K562 (cell line): ENCODE results near the gene AKR1C4. TPM values are rescaled to one million over a fixed set of nuclear protein-coding genes. Genes with fewer than 3 reads are reported as not detected.

Source experiments
- ATAC-seq: fragments of 200-7000 bp; cut with Tn5 transposase; 3 replicates; pipeline ENCODE4 v1.9.1; 2020; ENCODE audit warnings: moderate library complexity
- BruUV-seq: library from RNA; stranded (reverse); fragments of 400-500 nt; replicated peaks from 2 replicates; lab custom pipeline; 2021; lab: Mats Ljungman, UMichigan
- CTCF ChIA-PET: fragments of 300-600 bp; formaldehyde crosslinking; extraction: SDS; loops from one replicate; lab custom pipeline; 2021; ENCODE audit warnings: low intra/inter-chr PET ratio; lab: Yijun Ruan, JAX
- POLR2A ChIA-PET: fragments of 300-600, 350-650 bp; sonication (Branson Sonifier 250); formaldehyde crosslinking; extraction: SDS; loops from one replicate; lab custom pipeline; 2021; ENCODE audit warnings: antibody characterized with exemption, inconsistent platforms; lab: Yijun Ruan, JAX
- DNase-seq, 4 experiments: peaks; one replicate each; pipeline versions ENCODE4 v3.0.0 to v3.0.0-alpha.2; 2011 to 2018; ENCODE audit warnings: low spot score in 3 of 4, mixed read lengths in 3 of 4; ENCODE audit errors: extremely low read depth in 1 of 4
- FAIRE-seq: peaks from 2 replicates; lab custom pipeline; 2011; peaks lifted over from hg19 to GRCh38; lab: Jason Lieb, UNC
- H2AFZ ChIP-seq: 2 replicates; pipeline ENCODE4 v1.6.0; 2011; ENCODE audit warnings: low read depth, low read length, control low read depth, inconsistent platforms
- H3K27ac ChIP-seq: fragments of 200-600 bp; 3 replicates; pipeline ENCODE4 v1.8.0; 2011; ENCODE audit warnings: low read depth, mild to moderate bottlenecking, control low read depth, inconsistent platforms, low read length, moderate library complexity, mixed read lengths; ENCODE audit errors: extremely low read depth
- H3K27me3 ChIP-seq, 2 experiments: fragments of 300-600 bp in 1 of 2; 2 replicates in 1 of 2; 3 replicates in 1 of 2; pipeline versions ENCODE4 v1.6.0 to v1.8.0; 2011; ENCODE audit warnings: inconsistent platforms in 2 of 2, low read length in 2 of 2, mild to moderate bottlenecking in 1 of 2, mixed read lengths in 1 of 2, moderate library complexity in 1 of 2; ENCODE audit not compliant: control insufficient read depth in 2 of 2, insufficient read depth in 2 of 2
- H3K36me3 ChIP-seq: fragments of 300-600 bp; 3 replicates; pipeline ENCODE4 v1.8.0; 2011; ENCODE audit warnings: mild to moderate bottlenecking, low read length, inconsistent platforms; ENCODE audit not compliant: control insufficient read depth, insufficient read depth
- H3K4me1 ChIP-seq, 2 experiments: fragments of 200-600 bp in 1 of 2; replicated peaks in 1 of 2; 2 replicates in 1 of 2; 3 replicates in 1 of 2; pipeline versions ENCODE4 v1.5.1 to v1.8.0; 2011; ENCODE audit warnings: inconsistent platforms in 2 of 2, low read length in 2 of 2, mild to moderate bottlenecking in 1 of 2, mixed read lengths in 1 of 2, moderate library complexity in 1 of 2; ENCODE audit not compliant: control insufficient read depth in 2 of 2, insufficient read depth in 2 of 2
- H3K4me2 ChIP-seq: 2 replicates; pipeline ENCODE4 v1.6.1; 2011; ENCODE audit warnings: low read length, control low read depth, inconsistent platforms, mixed read lengths; ENCODE audit not compliant: insufficient read depth
- H3K4me3 ChIP-seq: fragments of 200-600 bp; sonication (generic), shearing (Covaris generic); 2 replicates; pipeline ENCODE4 v1.5.1; 2016; ENCODE audit warnings: control low read depth, inconsistent platforms
- H3K79me2 ChIP-seq: fragments of 200-600 bp; 3 replicates; pipeline ENCODE4 v1.8.0; 2011; ENCODE audit warnings: low read length, inconsistent platforms; ENCODE audit not compliant: control insufficient read depth, insufficient read depth
- H3K9ac ChIP-seq, 2 experiments: 2 replicates each; pipeline versions ENCODE4 v1.6.0 to v1.6.1; 2011; ENCODE audit warnings: low read depth in 2 of 2, low read length in 2 of 2, control low read depth in 1 of 2, inconsistent platforms in 1 of 2, mild to moderate bottlenecking in 1 of 2, mixed read lengths in 1 of 2; ENCODE audit not compliant: insufficient read depth in 1 of 2
- H3K9me1 ChIP-seq: one replicate; pipeline ENCODE4 v1.6.0; 2011; ENCODE audit warnings: inconsistent platforms, mild to moderate bottlenecking, low read length, moderate library complexity; ENCODE audit not compliant: control insufficient read depth, insufficient read depth
- H3K9me3 ChIP-seq: replicated peaks from 2 replicates; pipeline ENCODE4 v1.5.1; 2011; ENCODE audit warnings: low read depth, low read length, inconsistent platforms; ENCODE audit not compliant: control insufficient read depth, insufficient read depth
- H4K20me1 ChIP-seq: replicated peaks from 2 replicates; pipeline ENCODE4 v1.6.1; 2011; ENCODE audit warnings: low read length, inconsistent platforms, mixed read lengths; ENCODE audit not compliant: control insufficient read depth, insufficient read depth
- CHCHD3 ChIP-seq: fragments of 250-450 bp; sonication (Bioruptor Pico); IDR thresholded peaks from 2 replicates; pipeline ENCODE4 v2.1.2; 2022; ENCODE audit warnings: mild to moderate bottlenecking
- ELF2 ChIP-seq: fragments of 250-450 bp; sonication (Bioruptor Pico); IDR thresholded peaks from 2 replicates; pipeline ENCODE4 v1.5.0; 2021; ENCODE audit warnings: mild to moderate bottlenecking
- GABPB2 ChIP-seq: fragments of 250-450 bp; sonication (Bioruptor Pico); conservative IDR thresholded peaks from 2 replicates; pipeline ENCODE4 v1.5.1; 2021; ENCODE audit warnings: mild to moderate bottlenecking
- HIVEP1 ChIP-seq: fragments of 250-450 bp; sonication (Bioruptor Pico); IDR thresholded peaks from 2 replicates; pipeline ENCODE4 v1.4.0; 2020; ENCODE audit warnings: mild to moderate bottlenecking
- MCM5 ChIP-seq: fragments of 450-650 bp; IDR thresholded peaks from 2 replicates; pipeline ENCODE4 v1.6.1; 2016; ENCODE audit warnings: low read depth
- NONO ChIP-seq, 2 experiments: fragments of 200-400 bp in 1 of 2; fragments of 450-650 bp in 1 of 2; formaldehyde crosslinking in 1 of 2; IDR thresholded peaks; 2 replicates each; pipeline ENCODE4 v1.6.1; 2017; ENCODE audit warnings: low read depth in 2 of 2, mild to moderate bottlenecking in 2 of 2, moderate library complexity in 2 of 2, low read length in 1 of 2
- PHTF2 ChIP-seq: fragments of 250-450 bp; sonication (Bioruptor Pico); IDR thresholded peaks from 2 replicates; pipeline ENCODE4 v1.5.0; 2021; ENCODE audit warnings: mild to moderate bottlenecking
- PPARD ChIP-seq: fragments of 250-450 bp; sonication (Bioruptor Pico); IDR thresholded peaks from 2 replicates; pipeline ENCODE4 v1.8.0; 2022; ENCODE audit warnings: inconsistent platforms, mild to moderate bottlenecking, moderate library complexity
- SETDB1 ChIP-seq: IDR thresholded peaks from one replicate; pipeline ENCODE4 v1.6.1; 2012; ENCODE audit warnings: low read length, control low read depth, inconsistent platforms
- SRSF3 ChIP-seq: fragments of 200-400 bp; formaldehyde crosslinking; IDR thresholded peaks from 2 replicates; pipeline ENCODE4 v1.6.1; 2016; ENCODE audit warnings: mild to moderate bottlenecking, low read length, moderate library complexity; ENCODE audit not compliant: insufficient read depth
- TAF9B ChIP-seq: fragments of 450-650 bp; IDR thresholded peaks from 2 replicates; pipeline ENCODE4 v1.6.1; 2018; ENCODE audit warnings: mild to moderate bottlenecking; ENCODE audit not compliant: partially characterized antibody
- U2AF1 ChIP-seq: fragments of 200-400 bp; formaldehyde crosslinking; optimal IDR thresholded peaks from 2 replicates; pipeline ENCODE3; 2017; ENCODE audit warnings: mild to moderate bottlenecking, low read depth, low read length, moderate library complexity
- ZNF354B ChIP-seq: fragments of 250-450 bp; sonication (Bioruptor Pico); IDR thresholded peaks from 2 replicates; pipeline ENCODE4 v1.4.0; 2020
- ZNF644 ChIP-seq: fragments of 200-800 bp; sonication (Bioruptor generic); IDR thresholded peaks from 2 replicates; pipeline ENCODE4 v1.6.1; 2016; ENCODE audit warnings: low read depth, missing genetic modification characterization, missing compliant biosample characterization
- ZNF695 ChIP-seq: fragments of 450-650 bp; formaldehyde crosslinking; IDR thresholded peaks from 2 replicates; pipeline ENCODE4 v1.4.0; 2020; ENCODE audit warnings: mild to moderate bottlenecking, moderate library complexity
- WGBS: fragments of 100-300 bp; shearing (Covaris generic); methylation state at CpG from one replicate; pipeline ENCODE4 v1.1.6; 2016; ENCODE audit warnings: low coverage, mixed read lengths; ENCODE audit not compliant: insufficient coverage; ENCODE audit errors: missing lambda C conversion rate; 5-methylcytosine and 5-hydroxymethylcytosine counted together
- in situ Hi-C: fragments of 300-500 bp; cut with MboI; formaldehyde crosslinking; loops from 4 replicates; pipeline ENCODE4 v1.15.0; 2018; ENCODE audit warnings: inconsistent platforms, mixed read lengths
- intact Hi-C: fragments of 100-400 bp; cut with micrococcal nuclease; formaldehyde crosslinking; loops from 2 replicates; pipeline ENCODE4 v1.14.2; 2022
- polyA plus RNA-seq, 8 experiments: library from polyadenylated mRNA; depleted of rRNA in 4 of 8; stranded (reverse) in 5 of 8; unstranded in 3 of 8; fragments of >200 nt; fragmentation: Nextera tagmentation in 2 of 8; fragmentation: Illumina TruSeq in 1 of 8; extraction: Ambion mirVana in 2 of 8; extraction: Trizol in 1 of 8; gene quantifications; 2 replicates each; pipeline versions ENCODE4 v1.2.1 to v1.2.3, GENCODE V29; 2011 to 2014; ENCODE audit warnings: inconsistent platforms in 1 of 8, missing spikeins in 1 of 8
- total RNA-seq, 7 experiments: library from RNA; depleted of rRNA in 6 of 7; stranded (reverse); fragments of >200 nt in 6 of 7; fragmentation: Illumina TruSeq in 2 of 7; extraction: Trizol in 2 of 7; gene quantifications; 2 replicates each; pipeline versions ENCODE4 v1.2.1 to v1.2.3, GENCODE V29; 2011 to 2021; ENCODE audit warnings: low replicate concordance in 1 of 7
- TF ChIP-seq, protein P1 (sequence below): fragments of 450-650 bp; IDR thresholded peaks from 2 replicates; pipeline ENCODE4 v1.6.1; 2016
- TF ChIP-seq, protein P2 (sequence below): fragments of 250-450 bp; sonication (Bioruptor Pico); IDR thresholded peaks from 2 replicates; pipeline ENCODE4 v1.8.0; 2021; ENCODE audit warnings: mild to moderate bottlenecking, moderate library complexity
- TF ChIP-seq, protein P3 (sequence below): IDR thresholded peaks from 2 replicates; pipeline ENCODE4 v1.6.1; 2016; ENCODE audit warnings: missing genetic modification characterization, missing compliant biosample characterization

AKR1C4 gene
- total and polyA plus RNA-seq, 9 of the 15 experiments (the other 6 are each of a cell fraction or from before 2014, with no cell fraction given): 0.13 TPM; not detected in 8

DNA sequence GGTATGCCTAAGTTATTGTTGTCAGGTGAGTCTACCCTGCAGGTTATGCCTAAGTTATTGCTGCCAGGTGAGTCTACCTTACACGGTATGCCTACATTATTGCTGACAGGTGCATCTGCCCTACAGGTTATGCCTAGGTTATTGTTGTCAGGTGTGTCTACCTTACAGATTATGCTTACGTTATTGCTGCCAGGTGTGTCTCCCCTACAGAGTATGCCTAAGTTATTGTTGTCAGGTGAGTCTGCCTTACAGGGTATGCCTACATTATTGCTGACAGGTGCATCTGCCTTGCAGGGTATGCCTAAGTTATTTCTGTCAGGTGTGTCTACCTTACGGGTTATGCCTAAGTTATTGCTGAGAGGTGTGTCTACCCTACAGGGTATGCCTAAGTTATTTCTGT is 64.2 kb downstream of the AKR1C4 start:
- Histone ChIP-seq H3K27ac (no peak overlapping the region), H3K4me1 (no peaks in the 10 kb centered on the region), H3K79me2 (no peaks in the 10 kb centered on the region), H3K4me2 (no peak overlapping the region), H3K27me3 (no peaks in the 10 kb centered on the region; a peak in 1 of 5 replicates), H3K4me3 (no peak overlapping the region), H2AFZ (no peak overlapping the region), H3K9me1 (no peaks in the 10 kb centered on the region), H3K36me3 (no peaks in the 10 kb centered on the region), H4K20me1 (no peaks in the 10 kb centered on the region), H3K9ac (no peak overlapping the region), H3K9me3 (no peaks in the 10 kb centered on the region; the same call in 1 of the 2 replicates)
- ChIA-PET POLR2A (no interaction called here), CTCF (no interaction called here)
- TF ChIP-seq SRSF3 (no peak), ZNF644 (no peak), PPARD (no peak), ELF2 (CRISPR knock-in tag) (no peak), CHCHD3 (CRISPR knock-in tag) (no peak), PHTF2 (no peak), ZNF354B (CRISPR knock-in tag) (no peak), SETDB1 (no peak), GABPB2 (CRISPR knock-in tag) (no peak), TAF9B (no peak), ZNF695 (no peak), MCM5 (no peak), NONO (IDR thresholded peaks at IDR 0.05; ENCODE audit: low read depth in 2 of 2, low read length in 1 of 2) (no peak), HIVEP1 (CRISPR knock-in tag) (no peak), U2AF1 (no peak)
- TF ChIP-seq, protein P1, sequence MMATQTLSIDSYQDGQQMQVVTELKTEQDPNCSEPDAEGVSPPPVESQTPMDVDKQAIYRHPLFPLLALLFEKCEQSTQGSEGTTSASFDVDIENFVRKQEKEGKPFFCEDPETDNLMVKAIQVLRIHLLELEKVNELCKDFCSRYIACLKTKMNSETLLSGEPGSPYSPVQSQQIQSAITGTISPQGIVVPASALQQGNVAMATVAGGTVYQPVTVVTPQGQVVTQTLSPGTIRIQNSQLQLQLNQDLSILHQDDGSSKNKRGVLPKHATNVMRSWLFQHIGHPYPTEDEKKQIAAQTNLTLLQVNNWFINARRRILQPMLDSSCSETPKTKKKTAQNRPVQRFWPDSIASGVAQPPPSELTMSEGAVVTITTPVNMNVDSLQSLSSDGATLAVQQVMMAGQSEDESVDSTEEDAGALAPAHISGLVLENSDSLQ: no peak
- TF ChIP-seq, protein P2, sequence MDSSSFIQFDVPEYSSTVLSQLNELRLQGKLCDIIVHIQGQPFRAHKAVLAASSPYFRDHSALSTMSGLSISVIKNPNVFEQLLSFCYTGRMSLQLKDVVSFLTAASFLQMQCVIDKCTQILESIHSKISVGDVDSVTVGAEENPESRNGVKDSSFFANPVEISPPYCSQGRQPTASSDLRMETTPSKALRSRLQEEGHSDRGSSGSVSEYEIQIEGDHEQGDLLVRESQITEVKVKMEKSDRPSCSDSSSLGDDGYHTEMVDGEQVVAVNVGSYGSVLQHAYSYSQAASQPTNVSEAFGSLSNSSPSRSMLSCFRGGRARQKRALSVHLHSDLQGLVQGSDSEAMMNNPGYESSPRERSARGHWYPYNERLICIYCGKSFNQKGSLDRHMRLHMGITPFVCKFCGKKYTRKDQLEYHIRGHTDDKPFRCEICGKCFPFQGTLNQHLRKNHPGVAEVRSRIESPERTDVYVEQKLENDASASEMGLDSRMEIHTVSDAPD (CRISPR knock-in tag): no peak
- TF ChIP-seq, protein P3, sequence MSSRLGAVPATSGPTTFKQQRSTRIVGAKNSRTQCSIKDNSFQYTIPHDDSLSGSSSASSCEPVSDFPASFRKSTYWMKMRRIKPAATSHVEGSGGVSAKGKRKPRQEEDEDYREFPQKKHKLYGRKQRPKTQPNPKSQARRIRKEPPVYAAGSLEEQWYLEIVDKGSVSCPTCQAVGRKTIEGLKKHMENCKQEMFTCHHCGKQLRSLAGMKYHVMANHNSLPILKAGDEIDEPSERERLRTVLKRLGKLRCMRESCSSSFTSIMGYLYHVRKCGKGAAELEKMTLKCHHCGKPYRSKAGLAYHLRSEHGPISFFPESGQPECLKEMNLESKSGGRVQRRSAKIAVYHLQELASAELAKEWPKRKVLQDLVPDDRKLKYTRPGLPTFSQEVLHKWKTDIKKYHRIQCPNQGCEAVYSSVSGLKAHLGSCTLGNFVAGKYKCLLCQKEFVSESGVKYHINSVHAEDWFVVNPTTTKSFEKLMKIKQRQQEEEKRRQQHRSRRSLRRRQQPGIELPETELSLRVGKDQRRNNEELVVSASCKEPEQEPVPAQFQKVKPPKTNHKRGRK (tag): no peak
- no peak for FAIRE-seq
- no peak for DNase-seq
- BruUV-seq: no TSS peak
- WGBS: 41% methylated on average over 3 of the region's 3 CpGs
- ATAC-seq: no peak
- in situ Hi-C loops: no loop called here
- intact Hi-C loops: no loop called here
